Peyer's patch (tissue), 4 donors: Measurements from ENCODE around the gene ERO1B.

Experiments
- POLR2A ChIP-seq, 2 donors: fragments of 450-650 bp; IDR thresholded peaks; one replicate each; pipeline ENCODE4 v1.5.1; 2017; ENCODE audit warnings: antibody characterized with exemption in 2 of 2, mild to moderate bottlenecking in 2 of 2, moderate library complexity in 2 of 2
- TF ChIP-seq, protein P1 (sequence below), 6 experiments: fragments of 450-650 bp in 4 of 6; fragments of 200-600 bp in 2 of 6; sonication (generic) in 1 of 6; IDR thresholded peaks; one replicate each; pipeline ENCODE4 v1.5.1; 2017 to 2019; ENCODE audit warnings: antibody characterized with exemption in 6 of 6, mild to moderate bottlenecking in 3 of 6, moderate library complexity in 1 of 6

DNA sequence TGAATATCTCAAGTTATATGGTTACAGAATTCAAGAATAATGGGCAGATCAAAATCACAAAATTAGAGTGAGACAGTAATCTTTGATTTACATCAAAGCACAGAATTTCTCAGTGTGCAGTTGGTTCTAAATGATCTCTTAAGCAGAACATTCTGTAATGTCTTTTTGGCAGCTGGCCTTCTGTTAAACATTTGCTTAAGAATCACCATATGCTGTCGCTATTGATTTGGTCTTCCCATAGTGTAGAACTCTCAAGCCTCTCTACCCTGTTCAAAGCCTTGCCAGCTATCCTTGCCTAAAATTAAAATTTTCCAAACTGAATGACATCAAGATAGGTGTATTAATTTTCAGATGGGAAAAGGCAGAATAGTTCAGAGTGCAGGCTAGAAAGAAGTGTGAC, 38.9 kb upstream of the ERO1B start:
- TF ChIP-seq, protein P1, sequence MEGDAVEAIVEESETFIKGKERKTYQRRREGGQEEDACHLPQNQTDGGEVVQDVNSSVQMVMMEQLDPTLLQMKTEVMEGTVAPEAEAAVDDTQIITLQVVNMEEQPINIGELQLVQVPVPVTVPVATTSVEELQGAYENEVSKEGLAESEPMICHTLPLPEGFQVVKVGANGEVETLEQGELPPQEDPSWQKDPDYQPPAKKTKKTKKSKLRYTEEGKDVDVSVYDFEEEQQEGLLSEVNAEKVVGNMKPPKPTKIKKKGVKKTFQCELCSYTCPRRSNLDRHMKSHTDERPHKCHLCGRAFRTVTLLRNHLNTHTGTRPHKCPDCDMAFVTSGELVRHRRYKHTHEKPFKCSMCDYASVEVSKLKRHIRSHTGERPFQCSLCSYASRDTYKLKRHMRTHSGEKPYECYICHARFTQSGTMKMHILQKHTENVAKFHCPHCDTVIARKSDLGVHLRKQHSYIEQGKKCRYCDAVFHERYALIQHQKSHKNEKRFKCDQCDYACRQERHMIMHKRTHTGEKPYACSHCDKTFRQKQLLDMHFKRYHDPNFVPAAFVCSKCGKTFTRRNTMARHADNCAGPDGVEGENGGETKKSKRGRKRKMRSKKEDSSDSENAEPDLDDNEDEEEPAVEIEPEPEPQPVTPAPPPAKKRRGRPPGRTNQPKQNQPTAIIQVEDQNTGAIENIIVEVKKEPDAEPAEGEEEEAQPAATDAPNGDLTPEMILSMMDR (IDR thresholded peaks at IDR 0.05): no peak
- TF ChIP-seq POLR2A (IDR thresholded peaks at IDR 0.05): no peak
